DND-41 (cell line): Measurements from ENCODE around the gene PI4KA.
A peak's percentile ranks its signal among the peaks of the same experiment; 100 is the strongest.

Experiments used
- ATAC-seq: fragments of 200-7000 bp; cut with Tn5 transposase; 3 replicates; pipeline ENCODE4 v1.9.1; 2021; ENCODE audit warnings: low read depth; ENCODE audit not compliant: insufficient read depth
- DNase-seq: peaks from one replicate; pipeline ENCODE4 v3.0.0-alpha.2; 2020
- H2AFZ ChIP-seq: 2 replicates; pipeline ENCODE4 v1.6.0; 2012; ENCODE audit warnings: low read depth, low read length
- H3K27ac ChIP-seq: 2 replicates; pipeline ENCODE4 v1.5.1; 2012; ENCODE audit warnings: low read length, inconsistent platforms
- H3K27me3 ChIP-seq: fragments of 200-600 bp; sonication (generic); 2 replicates; pipeline ENCODE4 v1.6.0; 2012; ENCODE audit warnings: low read length, mild to moderate bottlenecking, inconsistent platforms; ENCODE audit not compliant: insufficient read depth, poor library complexity
- H3K36me3 ChIP-seq: 2 replicates; pipeline ENCODE4 v1.5.1; 2012; ENCODE audit warnings: low read length, inconsistent platforms; ENCODE audit not compliant: insufficient read depth
- H3K4me1 ChIP-seq: 2 replicates; pipeline ENCODE4 v1.5.1; 2012; ENCODE audit warnings: mild to moderate bottlenecking, low read length; ENCODE audit not compliant: insufficient read depth
- H3K4me2 ChIP-seq: 2 replicates; pipeline ENCODE4 v1.6.0; 2012; ENCODE audit warnings: mild to moderate bottlenecking, moderate library complexity, low read length, inconsistent platforms; ENCODE audit not compliant: insufficient read depth
- H3K4me3 ChIP-seq, 2 experiments: fragments of 200-600 bp in 1 of 2; shearing (Covaris generic) in 1 of 2; 2 replicates each; pipeline ENCODE4 v1.5.1; 2012 to 2016; ENCODE audit warnings: inconsistent platforms in 2 of 2, low read length in 2 of 2, mild to moderate bottlenecking in 2 of 2, low read depth in 1 of 2, moderate library complexity in 1 of 2
- H3K79me2 ChIP-seq: 2 replicates; pipeline ENCODE4 v1.6.0; 2012; ENCODE audit warnings: low read length, inconsistent platforms; ENCODE audit not compliant: insufficient read depth
- H3K9ac ChIP-seq: 2 replicates; pipeline ENCODE4 v1.6.0; 2012; ENCODE audit warnings: low read depth, mild to moderate bottlenecking, inconsistent platforms, low read length, moderate library complexity
- H3K9me3 ChIP-seq: 2 replicates; pipeline ENCODE4 v1.5.1; 2012; ENCODE audit warnings: low read length, moderate library complexity, mild to moderate bottlenecking, inconsistent platforms; ENCODE audit not compliant: insufficient read depth, severe bottlenecking
- H4K20me1 ChIP-seq: 2 replicates; pipeline ENCODE4 v1.6.0; 2012; ENCODE audit warnings: low read length; ENCODE audit not compliant: insufficient read depth
- CTCF ChIP-seq: IDR thresholded peaks from 2 replicates; pipeline ENCODE4 v1.5.1; 2012; ENCODE audit warnings: borderline replicate concordance, low read length, moderate library complexity, mild to moderate bottlenecking; ENCODE audit not compliant: poor library complexity, severe bottlenecking; ENCODE audit errors: extremely low read depth
- EZH2 ChIP-seq: IDR thresholded peaks from 3 replicates; pipeline ENCODE4 v1.6.1; 2012; ENCODE audit warnings: borderline replicate concordance, low read depth, mild to moderate bottlenecking, moderate library complexity, low read length, inconsistent platforms; ENCODE audit not compliant: severe bottlenecking

PI4KA gene

GRCh38 chr22:20853236-20853660 lies 5.4 kb downstream of the PI4KA start:
- no peaks in the 10 kb centered on the region for H3K27me3 ChIP-seq
- H3K27ac ChIP-seq: no peak overlapping the region
- no peak overlapping the region for H3K4me3 ChIP-seq
- H3K9ac ChIP-seq: no peak overlapping the region
- peaks cover 16% of the 10 kb centered on the region for H3K4me1 ChIP-seq
- H3K9me3 ChIP-seq: no peaks in the 10 kb centered on the region
- H3K79me2 ChIP-seq: peaks cover 94% of the 10 kb centered on the region
- no peak for ATAC-seq
- peaks cover 77% of the 10 kb centered on the region for H4K20me1 ChIP-seq
- no peak overlapping the region for H2AFZ ChIP-seq
- no peak for DNase-seq
- TF ChIP-seq CTCF (no peak), EZH2 (no peak)
- no peak overlapping the region for H3K4me2 ChIP-seq
- no peaks in the 10 kb centered on the region for H3K36me3 ChIP-seq

DNA sequence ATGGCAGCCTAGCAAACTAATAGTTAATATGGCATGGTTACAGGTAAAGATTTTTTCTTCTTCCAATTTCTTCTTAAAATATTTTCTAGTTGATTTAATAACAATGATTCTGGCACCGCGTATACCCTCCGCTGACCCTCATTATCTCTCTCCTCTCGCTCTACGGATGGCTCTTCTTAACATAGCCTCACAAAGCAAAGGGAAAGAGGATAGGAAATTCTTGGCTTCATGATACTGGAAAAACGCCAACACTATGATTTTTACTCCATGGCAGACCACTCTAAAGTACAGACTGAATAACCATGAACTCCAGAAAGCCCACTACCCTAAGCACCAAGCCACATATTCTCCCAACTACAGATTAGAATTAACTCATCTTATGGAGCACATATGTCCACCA lies 6.1 kb downstream of the PI4KA start:
- Histone ChIP-seq H3K9ac (no peak overlapping the region), H3K27ac (no peak overlapping the region), H3K4me2 (no peak overlapping the region), H3K4me3 (no peak overlapping the region), H3K36me3 (no peaks in the 10 kb centered on the region), H3K27me3 (no peaks in the 10 kb centered on the region), H3K4me1 (peaks cover 11% of the 10 kb centered on the region), H3K79me2 (peaks cover 94% of the 10 kb centered on the region), H4K20me1 (peaks cover 72% of the 10 kb centered on the region), H3K9me3 (no peaks in the 10 kb centered on the region), H2AFZ (no peak overlapping the region)
- TF ChIP-seq EZH2 (no peak), CTCF (no peak)
- DNase-seq (no peak), ATAC-seq (no peak)

DNA sequence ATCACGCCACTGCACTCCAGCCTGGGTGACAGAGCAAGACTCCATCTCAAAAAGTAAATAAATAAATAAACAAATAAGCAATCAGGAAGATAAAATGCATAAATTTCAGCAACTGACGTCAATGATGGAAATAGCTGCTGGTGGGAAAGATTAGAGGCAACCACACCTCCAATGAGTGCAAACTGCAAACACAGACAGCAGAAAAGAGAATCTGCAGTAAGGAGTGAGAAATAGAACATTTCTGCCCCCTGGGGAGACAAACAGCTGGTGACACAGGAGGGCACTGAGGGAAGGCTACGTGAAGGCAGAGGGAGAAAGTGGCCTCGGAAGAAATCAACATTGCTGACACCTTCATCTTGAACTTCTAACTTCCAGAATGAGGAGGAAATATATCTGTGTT lies 6.5 kb downstream of the PI4KA start:
- no peak overlapping the region for H3K27ac ChIP-seq
- H3K4me3 ChIP-seq: no peak overlapping the region
- no peak overlapping the region for H2AFZ ChIP-seq
- no peaks in the 10 kb centered on the region for H3K27me3 ChIP-seq
- H4K20me1 ChIP-seq: peaks cover 68% of the 10 kb centered on the region
- peaks cover 7% of the 10 kb centered on the region for H3K4me1 ChIP-seq
- ATAC-seq (no peak), DNase-seq (no peak)
- TF ChIP-seq CTCF: peak; percentile 18
- TF ChIP-seq EZH2: no peak
- no peaks in the 10 kb centered on the region for H3K36me3 ChIP-seq
- H3K9ac ChIP-seq: no peak overlapping the region
- H3K79me2 ChIP-seq: peaks cover 94% of the 10 kb centered on the region
- H3K4me2 ChIP-seq: no peak overlapping the region
- H3K9me3 ChIP-seq: no peaks in the 10 kb centered on the region

GRCh38 chr22:20847318-20847822 lies 11.2 kb downstream of the PI4KA start:
- ATAC-seq (no peak), DNase-seq (no peak)
- Histone ChIP-seq H3K4me3 (no peak overlapping the region), H2AFZ (no peak overlapping the region), H3K9ac (no peak overlapping the region), H3K36me3 (no peaks in the 10 kb centered on the region), H3K4me2 (no peak overlapping the region), H3K9me3 (no peaks in the 10 kb centered on the region), H3K27me3 (no peaks in the 10 kb centered on the region), H3K4me1 (no peaks in the 10 kb centered on the region), H3K27ac (no peak overlapping the region), H3K79me2 (peaks cover 95% of the 10 kb centered on the region), H4K20me1 (peaks cover 54% of the 10 kb centered on the region)
- TF ChIP-seq EZH2 (no peak), CTCF (no peak)
